C4-2B (cell line): ENCODE measurements around the gene RNU1-1.
"Not testable (repeated sequence)": the region's sequence is repeated elsewhere in the genome, so short reads cannot be mapped to it uniquely, and the experiment has no call there.

ENCODE experiments used
- H3K27ac ChIP-seq: fragments of 450-650 bp; 2 replicates; pipeline ENCODE4 v1.5.1; 2017
- CTCF ChIP-seq: fragments of 450-650 bp; conservative IDR thresholded peaks from 2 replicates; pipeline ENCODE4 v1.5.1; 2017; ENCODE audit warnings: mild to moderate bottlenecking
- ZFX ChIP-seq: fragments of 450-650 bp; IDR thresholded peaks from 2 replicates; pipeline ENCODE4 v1.6.1; 2017

RNU1-1 gene

GRCh38 chr1:16521288-16521583 is 7.2 kb upstream of the RNU1-1 start:
- no peak overlapping the region for H3K27ac ChIP-seq
- TF ChIP-seq CTCF = no peak
- TF ChIP-seq ZFX = no peak

GRCh38 chr1:16520435-16521287 is 6.6 kb upstream of the RNU1-1 start:
- H3K27ac ChIP-seq = not testable (repeated sequence)

GRCh38 chr1:16519255-16519951 is 5.3 kb upstream of the RNU1-1 start:
- H3K27ac ChIP-seq = not testable (repeated sequence)

- not testable (repeated sequence) for H3K27ac ChIP-seq
These were observed 4.8 kb upstream of the RNU1-1 start for GRCh38 chr1:16518913-16519254.

- not testable (repeated sequence) for H3K27ac ChIP-seq
These were observed 2.8 kb upstream of the RNU1-1 start for GRCh38 chr1:16516694-16517410.

GRCh38 chr1:16513412-16514106 is 526 bp downstream of the RNU1-1 start:
- not testable (repeated sequence) for H3K27ac ChIP-seq

- not testable (repeated sequence) for H3K27ac ChIP-seq
These were observed 1.3 kb downstream of the RNU1-1 start for GRCh38 chr1:16512624-16513411.

- not testable (repeated sequence) for H3K27ac ChIP-seq
These were observed 2.2 kb downstream of the RNU1-1 start for GRCh38 chr1:16511926-16512325.

GRCh38 chr1:16508861-16509445 is 5.1 kb downstream of the RNU1-1 start:
- H3K27ac ChIP-seq = not testable (repeated sequence)

- not testable (repeated sequence) for H3K27ac ChIP-seq
These were observed 7.5 kb downstream of the RNU1-1 start for GRCh38 chr1:16506364-16507136.

- not testable (repeated sequence) for H3K27ac ChIP-seq
These were observed 8.2 kb downstream of the RNU1-1 start for GRCh38 chr1:16505870-16506269.

- TF ChIP-seq ZFX (no peak), CTCF (no peak)
- no peak overlapping the region for H3K27ac ChIP-seq
These were observed 10.6 kb downstream of the RNU1-1 start for GRCh38 chr1:16503494-16503893.

GRCh38 chr1:16501446-16501845 is 12.6 kb downstream of the RNU1-1 start:
- not testable (repeated sequence) for H3K27ac ChIP-seq

GRCh38 chr1:16500975-16501374 is 13.1 kb downstream of the RNU1-1 start:
- not testable (repeated sequence) for H3K27ac ChIP-seq

- not testable (repeated sequence) for H3K27ac ChIP-seq
These were observed 13.6 kb downstream of the RNU1-1 start for GRCh38 chr1:16500466-16500865.
